ENCODE measurements around the gene NOS2.

Gene NOS2

GRCh38 chr17:27816946-27817345 is 16.6 kb upstream of the NOS2 start:
- H3K4me3 ChIP-seq (ENCODE audit: control insufficient read depth, low read depth, low read length): no peak overlapping the region
- DNase-seq (ENCODE audit: low read depth): no peak
- no peak for TF ChIP-seq CTCF (conservative IDR thresholded peaks at IDR 0.05; ENCODE audit: control insufficient read depth, insufficient read depth, low read depth, low read length)

GRCh38 chr17:27811961-27812360 is 11.6 kb upstream of the NOS2 start:
- no peak overlapping the region for H3K4me3 ChIP-seq (ENCODE audit: control insufficient read depth, low read depth, low read length)
- DNase-seq (ENCODE audit: low read depth): no peak
- no peak for TF ChIP-seq CTCF (conservative IDR thresholded peaks at IDR 0.05; ENCODE audit: control insufficient read depth, insufficient read depth, low read depth, low read length)

GRCh38 chr17:27810902-27811557 is 10.7 kb upstream of the NOS2 start:
- DNase-seq (ENCODE audit: low read depth): peak; percentile 24

GRCh38 chr17:27810211-27810901 is 10.0 kb upstream of the NOS2 start:
- DNase-seq (ENCODE audit: low read depth): no peak
- no peak for TF ChIP-seq CTCF (conservative IDR thresholded peaks at IDR 0.05; ENCODE audit: control insufficient read depth, insufficient read depth, low read depth, low read length)
- H3K4me3 ChIP-seq (ENCODE audit: control insufficient read depth, low read depth, low read length): no peak overlapping the region

More at GRCh38 chr17:27810902-27811557, 10.7 kb upstream of the NOS2 start:
- H3K4me3 ChIP-seq (ENCODE audit: control insufficient read depth, low read depth, low read length): no peak overlapping the region
- TF ChIP-seq CTCF (conservative IDR thresholded peaks at IDR 0.05; ENCODE audit: control insufficient read depth, insufficient read depth, low read depth, low read length): no peak

DNA sequence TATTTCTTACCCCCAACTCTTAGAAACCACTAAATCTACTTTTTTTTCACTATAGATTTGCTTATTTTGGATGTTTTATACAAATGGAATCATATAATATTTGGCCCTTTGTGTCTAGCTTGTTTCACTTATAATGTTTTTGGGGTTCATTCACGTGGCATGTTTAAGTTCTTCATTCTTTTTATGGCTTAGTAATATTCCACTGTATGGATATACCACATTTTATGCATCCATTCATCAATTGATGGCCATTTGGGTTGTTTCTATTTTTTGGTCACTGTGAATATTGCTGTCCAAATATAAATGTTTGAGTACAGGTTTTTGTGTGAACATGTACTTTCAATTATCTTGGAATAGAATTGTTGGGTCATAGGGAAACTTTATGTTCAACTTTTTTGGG is 9.2 kb upstream of the NOS2 start:
- no peak for DNase-seq (ENCODE audit: low read depth)
- no peak for TF ChIP-seq CTCF (conservative IDR thresholded peaks at IDR 0.05; ENCODE audit: control insufficient read depth, insufficient read depth, low read depth, low read length)
- no peak overlapping the region for H3K4me3 ChIP-seq (ENCODE audit: control insufficient read depth, low read depth, low read length)

- no peak overlapping the region for H3K4me3 ChIP-seq (ENCODE audit: control insufficient read depth, low read depth, low read length)
- no peak for TF ChIP-seq CTCF (conservative IDR thresholded peaks at IDR 0.05; ENCODE audit: control insufficient read depth, insufficient read depth, low read depth, low read length)
- no peak for DNase-seq (ENCODE audit: low read depth)
These were observed 8.3 kb upstream of the NOS2 start for GRCh38 chr17:27808628-27809027.

Measured in fibroblast of mammary gland (primary cell).